GM19025 (cell line): Measurements from ENCODE around the gene RPP30.

Source experiments
- ATAC-seq: cut with Tn5 transposase; IDR thresholded peaks from one replicate; pipeline ENCODE4 v1.9.1; 2021; ENCODE audit warnings: mild to moderate bottlenecking, low read depth, moderate library complexity; ENCODE audit not compliant: unreplicated experiment

RPP30 gene

DNA sequence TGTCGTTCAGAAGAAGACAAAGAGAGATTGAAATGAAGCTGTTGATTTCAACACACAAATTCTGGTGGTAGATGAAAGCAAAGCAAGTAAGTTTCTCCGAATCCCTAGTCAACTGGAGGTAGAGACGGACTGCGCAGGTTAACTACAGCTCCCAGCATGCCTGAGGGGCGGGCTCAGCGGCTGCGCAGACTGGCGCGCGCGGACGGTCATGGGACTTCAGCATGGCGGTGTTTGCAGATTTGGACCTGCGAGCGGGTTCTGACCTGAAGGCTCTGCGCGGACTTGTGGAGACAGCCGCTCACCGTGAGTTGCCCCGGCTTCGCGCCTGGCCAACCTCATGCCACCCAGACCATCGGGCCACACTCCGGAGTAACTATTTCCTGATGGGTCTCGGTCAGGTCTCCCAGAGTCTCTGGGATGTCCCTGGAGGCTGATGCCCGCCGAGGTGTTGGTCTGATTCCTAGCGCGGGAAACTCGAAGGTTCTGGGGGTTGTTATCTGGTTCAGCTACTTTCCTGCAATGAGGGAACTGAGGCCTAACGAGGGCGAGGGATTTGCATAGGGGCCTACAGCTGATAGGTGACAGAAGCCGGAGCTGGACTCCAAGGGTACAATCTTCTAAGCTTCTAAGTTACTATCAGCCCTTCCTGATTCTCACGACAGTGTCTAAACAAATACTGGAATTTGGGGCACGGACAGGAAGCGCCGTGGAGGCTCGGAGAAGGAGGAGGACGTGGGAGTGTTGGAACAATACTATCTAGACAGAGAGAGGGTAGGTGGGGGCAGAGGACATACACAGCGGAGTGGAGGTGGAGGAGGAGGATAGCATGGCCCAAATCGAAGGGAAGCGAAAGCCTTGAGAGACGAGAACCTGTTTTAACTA lies at the start of gene RPP30:
Gene RPP30, plus strand, starts transcription at position 209 of the 882 bp plus-strand sequence. Its CDS starts 13 bp downstream, at position 222.
- ATAC-seq = peak; percentile 97

- no peak for ATAC-seq
Measured at GRCh38 chr10:90822508-90822907, 49.3 kb upstream of the RPP30 start.

GRCh38 chr10:90832111-90832510 lies 39.7 kb upstream of the RPP30 start:
- no peak for ATAC-seq

DNA sequence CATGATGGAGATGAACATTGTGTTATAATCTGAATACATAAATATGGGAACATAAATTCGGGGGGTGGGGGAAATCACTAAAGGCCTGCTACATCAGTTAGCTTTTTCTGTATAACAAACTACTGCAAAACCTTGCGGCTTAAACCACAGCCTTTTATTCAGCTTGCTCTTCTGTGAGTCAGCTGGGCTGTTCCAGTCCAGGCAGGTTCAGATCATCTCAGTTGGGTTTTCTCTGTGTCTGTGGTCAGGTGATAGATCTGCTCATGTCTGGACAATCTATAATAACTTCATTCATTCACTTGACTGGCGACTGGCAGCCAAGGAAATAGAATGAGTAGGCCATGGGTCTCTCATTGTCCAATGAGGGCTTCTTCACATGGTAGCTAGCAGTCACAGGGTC lies 37.4 kb upstream of the RPP30 start:
- ATAC-seq = no peak

GRCh38 chr10:90837486-90837885 lies 34.3 kb upstream of the RPP30 start:
- no peak for ATAC-seq

- ATAC-seq = no peak
Measured at GRCh38 chr10:90842725-90843124, 29.0 kb upstream of the RPP30 start.

- ATAC-seq = no peak
Measured at GRCh38 chr10:90845726-90846125, 26.0 kb upstream of the RPP30 start.

DNA sequence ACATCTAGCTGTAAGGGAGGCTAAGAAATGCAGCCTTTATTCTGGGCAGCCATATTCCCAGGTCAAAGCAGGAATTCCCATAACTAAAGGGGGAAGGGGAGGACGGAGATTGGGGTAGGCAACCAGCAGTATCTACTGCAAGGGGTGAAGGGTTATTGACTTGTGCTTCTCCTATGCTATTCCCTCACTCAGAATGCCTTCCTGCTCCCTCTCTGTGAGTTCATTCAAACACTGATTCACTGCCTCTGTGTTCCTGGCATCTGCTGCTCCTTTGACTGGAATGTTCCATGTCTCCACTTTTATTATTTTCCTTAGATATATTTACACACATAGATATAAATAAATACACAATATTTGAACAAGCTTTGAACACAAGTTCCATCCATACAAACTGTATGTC lies 25.0 kb upstream of the RPP30 start:
- no peak for ATAC-seq

- ATAC-seq = no peak
Measured at GRCh38 chr10:90847436-90847835, 24.3 kb upstream of the RPP30 start.

DNA sequence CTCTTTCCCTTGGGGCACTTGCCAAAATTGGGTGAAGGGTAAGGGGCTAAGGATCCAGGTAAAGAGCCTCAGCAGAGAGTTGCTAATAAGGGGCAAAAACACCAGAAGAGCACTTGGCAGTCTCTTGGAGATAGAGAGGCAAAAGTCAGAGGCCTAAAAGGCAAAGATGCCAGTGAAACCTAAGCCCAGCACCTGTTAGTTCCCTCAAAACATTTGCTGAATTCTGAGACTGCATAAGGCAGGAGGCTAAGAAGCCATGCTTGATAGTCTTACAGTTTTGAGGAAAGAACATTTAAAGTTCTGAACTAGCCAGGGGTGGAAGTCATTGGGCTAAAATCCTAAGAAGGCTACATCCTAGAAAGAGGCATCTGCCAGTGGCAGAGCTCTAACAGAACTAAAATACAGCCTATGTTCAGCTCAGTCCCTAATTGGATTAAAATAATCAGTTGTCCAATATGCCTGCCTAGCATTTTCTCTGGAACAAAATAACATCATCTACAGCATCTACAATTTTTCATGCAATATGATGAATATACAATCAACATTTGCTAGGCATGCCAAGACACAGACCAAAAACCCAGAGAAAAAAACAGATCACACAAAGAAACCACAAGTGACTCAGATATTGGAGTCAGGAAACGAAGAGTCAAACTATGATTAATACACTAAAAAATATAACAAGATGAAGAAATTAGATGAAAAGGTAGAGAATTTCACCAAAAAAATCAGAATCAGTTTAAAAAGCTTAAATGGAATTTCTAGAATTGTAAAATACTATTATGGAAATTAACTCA lies 21.6 kb upstream of the RPP30 start:
- no peak for ATAC-seq

GRCh38 chr10:90855126-90855525 lies 16.6 kb upstream of the RPP30 start:
- ATAC-seq = no peak

DNA sequence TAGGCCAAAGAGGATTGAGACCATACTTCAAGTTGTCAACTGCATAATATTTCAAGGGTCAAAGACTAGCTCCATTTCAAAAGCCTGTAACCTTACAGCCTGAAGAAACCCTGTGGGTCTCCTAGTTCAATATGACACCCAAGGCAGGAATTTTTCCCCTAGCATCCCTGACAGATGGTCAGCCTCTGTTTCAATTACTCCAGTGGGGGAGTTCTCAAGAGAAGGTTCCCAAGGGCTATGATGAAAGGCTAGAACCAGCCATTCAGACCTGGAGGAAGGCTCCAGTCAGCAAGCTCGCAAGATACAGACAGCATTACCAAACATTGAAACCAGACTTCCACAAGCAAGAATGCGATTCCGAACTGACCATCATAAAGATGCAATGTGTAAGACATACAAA lies 15.5 kb upstream of the RPP30 start:
- no peak for ATAC-seq

DNA sequence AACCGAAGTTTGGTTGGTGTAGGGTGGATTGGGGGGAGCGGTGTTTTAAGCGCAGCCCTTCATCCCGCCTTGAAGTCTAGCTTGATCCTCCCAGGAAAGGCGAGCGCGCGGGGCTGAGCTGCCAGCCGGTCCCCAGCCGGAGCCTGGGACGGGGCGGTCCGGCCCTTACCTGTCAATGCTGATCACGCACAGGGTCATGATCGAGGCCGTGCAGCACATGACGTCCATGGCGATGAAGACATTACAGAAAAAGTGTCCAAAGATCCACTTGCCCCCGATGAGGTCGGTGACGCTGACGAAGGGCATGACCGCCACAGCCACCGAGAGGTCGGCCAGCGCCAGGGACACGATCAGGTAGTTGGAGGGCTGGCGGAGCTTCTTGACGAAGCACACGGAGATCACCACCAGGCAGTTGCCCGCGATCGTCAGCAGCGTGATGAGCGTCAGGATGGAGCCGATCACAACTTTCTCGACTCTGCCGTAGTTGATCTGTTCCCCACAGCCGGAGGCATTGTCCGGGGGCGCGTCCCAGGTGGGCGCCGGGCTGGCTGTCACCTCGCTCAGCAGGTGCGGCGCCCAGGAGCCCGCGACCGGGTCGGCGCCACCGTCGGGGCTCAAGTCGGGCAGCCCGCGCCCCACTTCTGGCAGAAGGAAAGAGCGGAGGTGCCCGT lies 14.7 kb upstream of the RPP30 start:
- ATAC-seq = no peak

DNA sequence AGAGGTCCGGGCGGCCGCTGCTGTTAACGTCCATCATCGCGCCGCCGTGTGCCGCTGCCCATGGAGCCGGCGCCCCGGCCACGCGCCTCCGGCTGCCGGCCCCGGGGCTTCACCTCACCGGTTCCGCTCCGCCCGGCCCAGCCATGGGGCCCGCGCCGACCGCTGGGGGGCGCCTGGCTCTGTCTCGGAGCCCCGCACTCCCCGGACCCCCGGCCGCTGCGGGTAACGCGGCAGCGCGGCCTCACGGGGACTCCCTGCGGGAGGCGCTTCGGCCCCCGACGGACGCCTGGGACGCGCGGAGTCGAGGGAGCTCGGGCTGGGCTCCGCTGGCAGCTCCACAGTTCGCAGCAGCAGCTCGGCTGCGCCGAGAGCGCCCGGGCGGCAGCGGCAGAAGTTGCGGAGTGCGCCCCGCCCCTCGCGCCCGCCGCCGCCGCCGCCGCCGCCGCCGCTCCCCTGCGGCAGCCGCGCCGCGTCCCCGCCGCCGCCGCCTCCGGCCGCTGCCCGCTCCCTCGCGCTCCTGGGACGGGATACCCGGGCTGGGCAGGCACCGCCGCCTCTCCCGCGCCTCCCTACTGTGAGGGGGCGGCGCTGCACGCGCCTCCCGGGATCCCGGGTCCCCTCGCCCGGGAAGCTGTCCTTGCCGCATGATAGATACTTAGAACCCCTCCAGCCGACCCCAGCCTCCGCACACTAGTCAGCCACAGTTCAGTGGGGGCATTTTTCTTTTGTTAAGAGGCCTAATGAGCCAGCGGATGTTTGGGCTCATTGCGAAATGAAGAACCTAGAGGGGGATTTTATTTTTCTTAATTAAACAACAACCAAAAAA lies 13.9 kb upstream of the RPP30 start, which contains the start of gene HTR7:
Gene HTR7, minus strand, starts transcription at position 405 of the 826 bp plus-strand sequence. Its CDS starts 368 bp downstream, at position 37.
- ATAC-seq = peak; percentile 77

DNA sequence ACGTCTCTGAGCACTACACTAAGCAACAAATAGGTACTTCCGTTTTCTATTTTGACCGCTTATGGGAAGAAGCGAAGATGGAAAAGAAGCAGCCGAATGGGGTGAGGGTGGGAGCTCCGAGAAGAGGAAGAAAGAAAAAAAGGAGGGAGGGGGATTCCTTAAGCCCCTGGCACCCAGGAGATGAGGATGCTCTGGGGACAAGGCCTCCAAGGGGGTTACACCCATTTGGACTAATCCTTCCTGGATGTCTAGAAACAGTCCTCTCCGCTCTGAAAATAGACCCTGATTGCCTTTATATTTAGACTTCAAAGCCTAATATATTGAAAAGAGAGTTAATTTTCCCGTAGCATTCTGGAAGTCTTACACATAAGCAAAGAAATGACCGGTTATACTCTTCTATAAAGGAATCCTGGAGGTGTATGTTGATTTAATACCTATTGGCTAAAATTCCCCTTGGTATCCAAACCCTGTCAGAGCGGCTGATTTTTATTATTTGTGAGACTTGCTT lies 13.3 kb upstream of the RPP30 start:
- ATAC-seq = no peak

GRCh38 chr10:90859321-90859751 lies 12.4 kb upstream of the RPP30 start:
- ATAC-seq = no peak

- no peak for ATAC-seq
Measured at GRCh38 chr10:90860790-90861189, 11.0 kb upstream of the RPP30 start.

GRCh38 chr10:90862908-90863514 lies 8.8 kb upstream of the RPP30 start:
- no peak for ATAC-seq

DNA sequence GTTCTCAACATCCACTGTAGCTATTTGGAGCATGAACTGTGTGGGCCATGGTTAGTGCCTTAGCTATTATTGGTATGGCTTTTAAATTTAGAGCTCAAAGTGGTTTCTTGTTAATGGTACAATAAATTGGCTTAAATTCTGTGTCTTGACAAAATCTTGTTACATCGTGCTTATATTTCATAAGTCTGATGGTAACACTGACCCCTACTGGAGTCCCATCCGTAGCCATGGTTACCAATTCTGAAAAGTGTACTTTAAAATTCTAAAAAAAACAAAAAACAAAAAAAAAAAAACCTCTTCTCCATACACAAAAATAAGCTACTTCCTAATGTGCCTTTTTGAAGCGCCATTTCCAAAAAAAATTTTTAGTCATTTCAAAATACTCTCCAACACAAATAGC lies 6.4 kb upstream of the RPP30 start:
- ATAC-seq = no peak
